SH-SY5Y (cell line): ENCODE data around the gene CTIF.

ENCODE experiments used
- GATA2 ChIP-seq: IDR thresholded peaks from 2 replicates; pipeline ENCODE4 v1.6.1; 2011; ENCODE audit warnings: mild to moderate bottlenecking, low read depth, low read length
- GATA3 ChIP-seq: IDR thresholded peaks from 2 replicates; pipeline ENCODE4 v1.6.1; 2011; ENCODE audit warnings: low read depth, mild to moderate bottlenecking, low read length, moderate library complexity

GRCh38 chr18:48847807-48848486, 309.1 kb downstream of the CTIF start:
- TF ChIP-seq GATA3 (no peak), GATA2 (no peak)
